GM18526 (cell line): ENCODE results near the gene MFNG.

ENCODE experiments used
- POLR2A ChIP-seq: IDR thresholded peaks from 3 replicates; pipeline ENCODE4 v1.6.1; 2011; ENCODE audit not compliant: insufficient read length; ENCODE audit errors: extremely low read depth

The MFNG gene

GRCh38 chr22:37431801-37432707, 54.1 kb downstream of the MFNG start:
- TF ChIP-seq POLR2A = no peak

- TF ChIP-seq POLR2A = no peak
Observed at GRCh38 chr22:37431366-37431765, 54.8 kb downstream of the MFNG start.

- no peak for TF ChIP-seq POLR2A
Observed at GRCh38 chr22:37430941-37431340, 55.2 kb downstream of the MFNG start.

DNA sequence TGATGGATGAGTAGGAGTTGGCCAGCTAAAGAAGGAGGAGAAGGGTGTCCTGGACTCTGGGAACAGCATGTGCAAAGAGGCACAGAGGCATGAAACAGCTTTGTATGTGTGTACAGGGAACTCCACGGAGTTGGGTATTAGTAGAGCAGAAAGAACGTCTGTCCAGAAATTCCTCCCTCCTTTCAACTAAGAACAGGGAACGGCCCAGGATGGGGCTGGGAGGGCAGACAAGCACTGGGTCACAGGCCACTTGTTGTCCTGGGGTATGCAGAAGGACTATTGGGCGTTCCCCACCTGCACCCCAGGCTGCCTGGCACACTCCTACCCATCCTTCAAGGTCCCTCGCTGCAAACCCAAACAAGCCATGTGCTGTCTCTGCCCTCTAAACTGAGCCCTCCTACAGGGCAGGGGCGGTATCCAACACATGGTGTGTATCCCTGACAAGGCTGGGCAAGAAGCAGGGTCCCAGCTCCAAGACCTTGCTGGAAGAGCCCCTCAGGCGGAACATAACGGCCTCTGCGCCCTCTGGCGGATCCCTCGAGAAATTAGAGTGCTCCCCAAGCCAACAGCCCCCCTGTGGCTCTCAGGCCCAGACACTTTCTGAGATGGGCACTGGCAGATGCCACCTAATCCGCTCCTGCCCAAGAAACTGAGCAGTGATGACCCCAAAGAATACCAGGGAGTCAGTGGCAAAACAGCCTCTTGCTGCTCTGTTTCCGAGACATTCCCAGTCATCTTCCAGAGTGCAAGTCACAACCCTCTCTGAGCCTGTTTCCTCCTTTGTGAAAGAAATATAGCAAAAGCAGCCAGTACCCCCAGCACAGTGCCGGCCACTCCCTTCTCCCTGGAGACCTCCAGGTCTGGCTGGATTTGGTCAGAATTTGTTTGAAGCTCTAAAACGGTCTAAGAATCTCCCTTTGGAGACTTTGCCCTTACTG, 57.3 kb downstream of the MFNG start:
- TF ChIP-seq POLR2A = no peak

DNA sequence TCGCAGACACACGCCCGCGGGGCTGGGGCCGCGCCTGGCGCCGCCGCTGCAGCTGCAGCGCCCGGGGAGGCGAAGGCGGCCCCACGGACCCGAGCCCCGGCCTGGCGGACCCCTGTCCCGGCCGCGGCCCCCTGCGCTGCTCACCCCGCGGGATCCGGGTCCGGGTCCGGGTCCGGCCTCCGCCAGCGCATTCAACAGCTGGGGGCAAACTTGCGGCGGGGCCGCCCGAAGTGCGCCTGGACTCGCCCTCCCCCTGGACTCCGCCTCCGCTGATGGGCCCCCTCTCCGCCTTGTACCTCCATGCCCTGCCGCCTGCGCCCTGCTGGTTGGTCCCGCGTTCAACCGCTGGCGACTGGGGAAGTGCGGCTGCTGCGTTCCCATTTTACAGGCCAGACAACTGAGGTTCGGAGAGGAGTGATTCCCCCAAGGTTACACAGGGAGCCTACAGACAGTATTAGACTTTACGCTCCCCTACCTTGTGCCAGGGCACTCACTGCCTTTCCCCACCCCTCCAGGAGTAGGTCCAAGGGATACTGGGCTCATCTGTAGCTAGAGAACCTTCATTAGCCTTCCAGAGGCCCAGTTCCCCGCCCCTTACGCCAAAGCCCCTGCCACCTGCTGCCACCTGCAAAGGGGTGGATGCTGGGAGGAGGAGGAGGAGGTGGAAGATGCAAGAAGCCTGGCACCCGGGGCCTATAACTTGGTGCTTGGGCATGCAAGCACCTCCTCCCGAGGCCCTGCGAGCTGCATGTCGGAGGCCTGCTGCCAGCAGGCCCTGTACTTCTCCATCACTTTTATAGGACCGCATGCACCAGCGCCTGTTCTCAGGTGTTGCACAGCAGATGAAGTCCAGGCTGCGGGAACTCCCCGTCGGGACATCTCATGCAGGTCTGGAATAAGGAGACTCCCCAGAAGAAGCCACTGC, 58.2 kb downstream of the MFNG start:
- TF ChIP-seq POLR2A = no peak

GRCh38 chr22:37427135-37427710, 59.0 kb downstream of the MFNG start, which contains the start of gene ELFN2:
Gene ELFN2, minus strand, starts transcription at chr22:37427479. Its CDS starts 51,945 bp downstream, at chr22:37375534.
- no peak for TF ChIP-seq POLR2A

DNA sequence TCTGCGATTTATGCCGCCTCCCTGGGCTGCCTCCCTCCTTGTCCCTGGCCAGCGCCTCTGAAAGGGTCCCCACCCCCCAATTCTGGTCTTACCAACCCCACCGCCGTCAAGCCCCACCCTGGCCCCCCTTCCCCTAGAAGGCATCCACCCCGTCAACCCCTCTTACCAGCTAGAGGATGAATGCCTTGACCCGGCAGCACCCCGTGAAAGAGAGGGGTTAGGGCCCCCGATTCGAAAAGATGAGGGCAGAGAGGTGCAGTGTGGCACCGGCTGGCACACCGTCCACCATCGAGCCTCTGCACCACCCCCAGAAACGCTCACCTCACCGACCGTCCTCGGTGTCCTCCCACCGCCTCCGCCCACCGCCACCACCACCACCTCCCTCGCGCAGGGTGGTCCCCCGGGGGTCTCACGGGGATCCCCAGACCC, 59.5 kb downstream of the MFNG start:
- TF ChIP-seq POLR2A = no peak

DNA sequence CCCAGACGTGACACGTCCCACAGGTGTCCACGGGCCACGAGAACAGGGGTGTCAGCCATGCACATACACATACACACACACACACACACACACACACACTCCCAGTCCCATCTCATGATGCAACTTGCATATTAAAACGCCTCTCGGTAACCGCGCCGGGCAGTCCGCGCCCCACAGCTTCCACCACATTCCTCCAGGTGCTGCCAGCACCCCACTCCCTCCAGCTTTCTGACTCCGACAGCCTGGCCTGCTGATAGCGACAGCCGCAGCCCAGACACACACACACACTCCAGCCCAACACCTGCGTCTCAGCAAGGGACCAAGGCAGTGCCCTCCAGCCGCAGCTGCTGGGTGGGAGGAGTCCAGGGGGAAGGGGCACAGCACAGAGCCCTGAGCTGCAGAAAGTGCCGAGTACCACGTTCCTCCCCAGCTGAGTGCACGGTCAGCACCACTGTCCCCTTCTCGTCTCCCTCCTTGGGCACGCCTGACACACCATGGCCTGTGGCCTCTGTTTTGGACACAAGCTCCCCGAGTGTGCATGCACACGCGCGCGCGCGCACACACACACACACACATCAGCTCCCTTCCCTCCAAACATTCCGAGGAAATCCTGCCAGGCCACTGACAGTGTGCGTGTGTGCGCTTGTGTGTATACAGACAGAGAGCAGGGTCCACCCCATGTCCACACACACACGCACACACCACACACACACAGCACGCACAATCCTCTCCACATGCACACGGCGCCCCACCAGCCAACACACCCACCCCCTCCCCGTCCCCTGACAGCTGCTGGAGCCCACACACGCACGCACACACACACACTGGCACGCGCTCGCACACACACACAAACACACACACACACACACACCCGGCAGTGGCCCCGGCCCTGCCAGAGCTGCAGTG, 60.1 kb downstream of the MFNG start:
- TF ChIP-seq POLR2A = no peak

- no peak for TF ChIP-seq POLR2A
Observed at GRCh38 chr22:37425369-37425768, 60.8 kb downstream of the MFNG start.

DNA sequence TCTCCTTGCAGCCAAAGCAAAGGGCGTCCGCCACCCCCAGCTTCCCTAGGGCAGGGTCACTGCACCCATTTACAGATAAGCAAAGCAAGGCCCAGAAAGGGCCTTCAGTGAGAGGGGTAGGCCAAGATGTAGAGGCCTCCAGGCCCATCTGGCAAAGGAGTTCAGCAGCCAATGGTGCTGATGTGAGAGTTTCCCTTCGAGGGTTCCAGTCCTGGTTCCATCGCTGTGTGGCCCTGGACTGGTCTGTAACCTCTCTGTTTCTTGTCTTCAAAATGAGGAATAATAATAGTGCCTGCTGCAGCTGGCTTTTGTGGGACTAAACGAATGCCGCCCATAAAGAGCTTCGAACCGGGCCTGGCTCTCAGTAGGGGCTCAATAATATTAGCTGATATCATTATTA, 62.9 kb downstream of the MFNG start:
- TF ChIP-seq POLR2A = no peak

GRCh38 chr22:37421468-37421877, 64.7 kb downstream of the MFNG start:
- TF ChIP-seq POLR2A = no peak

- TF ChIP-seq POLR2A = no peak
Observed at GRCh38 chr22:37420686-37421467, 65.3 kb downstream of the MFNG start.

GRCh38 chr22:37419969-37420685, 66.1 kb downstream of the MFNG start:
- no peak for TF ChIP-seq POLR2A
